NOMO-1 treated with dmso at 0.1 percent for 144 hours (cell line): ENCODE measurements around the gene ERBB4.
A peak's percentile ranks its signal among the peaks of the same experiment; 100 is the strongest.
"Not testable (repeated sequence)": the region's sequence is repeated elsewhere in the genome, so short reads cannot be mapped to it uniquely, and the experiment has no call there.

ENCODE experiments used
- DNase-seq: peaks from one replicate; lab custom pipeline; 2025; ENCODE audit not compliant: unreplicated experiment; lab: John Stamatoyannopoulos, UW

Gene ERBB4

GRCh38 chr2:211748339-211748738, 790.3 kb downstream of the ERBB4 start:
- DNase-seq, result no peak

GRCh38 chr2:211745295-211746097, 793.1 kb downstream of the ERBB4 start:
- DNase-seq, result peak; percentile 8

- DNase-seq, result no peak
These were observed 794.2 kb downstream of the ERBB4 start for GRCh38 chr2:211744379-211744778.

GRCh38 chr2:211741966-211742365, 796.6 kb downstream of the ERBB4 start:
- DNase-seq, result no peak

- peak; percentile 9 for DNase-seq
These were observed 801.3 kb downstream of the ERBB4 start for GRCh38 chr2:211737282-211737681.

- peak; percentile 2 for DNase-seq
These were observed 808.4 kb downstream of the ERBB4 start for GRCh38 chr2:211730215-211730614.

GRCh38 chr2:211729433-211729832, 809.2 kb downstream of the ERBB4 start:
- no peak for DNase-seq

GRCh38 chr2:211724933-211725332, 813.7 kb downstream of the ERBB4 start:
- DNase-seq, result no peak

- no peak for DNase-seq
These were observed 815.2 kb downstream of the ERBB4 start for GRCh38 chr2:211723398-211723797.

- DNase-seq, result no peak
These were observed 815.7 kb downstream of the ERBB4 start for GRCh38 chr2:211722928-211723327.

GRCh38 chr2:211721874-211722273, 816.7 kb downstream of the ERBB4 start:
- DNase-seq, result not testable (repeated sequence)

GRCh38 chr2:211709389-211709788, 829.2 kb downstream of the ERBB4 start:
- peak; percentile 74 for DNase-seq

GRCh38 chr2:211692689-211693088, 845.9 kb downstream of the ERBB4 start:
- DNase-seq, result no peak

- DNase-seq, result no peak
These were observed 847.9 kb downstream of the ERBB4 start for GRCh38 chr2:211690736-211691135.

- no peak for DNase-seq
These were observed 850.4 kb downstream of the ERBB4 start for GRCh38 chr2:211688196-211688595.

- DNase-seq, result no peak
These were observed 863.9 kb downstream of the ERBB4 start for GRCh38 chr2:211674715-211675114.

GRCh38 chr2:211673133-211673905, 865.3 kb downstream of the ERBB4 start:
- no peak for DNase-seq

GRCh38 chr2:211671977-211672376, 866.6 kb downstream of the ERBB4 start:
- no peak for DNase-seq

- no peak for DNase-seq
These were observed 873.3 kb downstream of the ERBB4 start for GRCh38 chr2:211665299-211665698.

GRCh38 chr2:211664321-211664720, 874.3 kb downstream of the ERBB4 start:
- no peak for DNase-seq

GRCh38 chr2:211654211-211654780, 884.3 kb downstream of the ERBB4 start:
- DNase-seq, result no peak

GRCh38 chr2:211652327-211652726, 886.3 kb downstream of the ERBB4 start:
- DNase-seq, result no peak
